ENCODE data around the gene PRTN3.

The PRTN3 gene

DNA sequence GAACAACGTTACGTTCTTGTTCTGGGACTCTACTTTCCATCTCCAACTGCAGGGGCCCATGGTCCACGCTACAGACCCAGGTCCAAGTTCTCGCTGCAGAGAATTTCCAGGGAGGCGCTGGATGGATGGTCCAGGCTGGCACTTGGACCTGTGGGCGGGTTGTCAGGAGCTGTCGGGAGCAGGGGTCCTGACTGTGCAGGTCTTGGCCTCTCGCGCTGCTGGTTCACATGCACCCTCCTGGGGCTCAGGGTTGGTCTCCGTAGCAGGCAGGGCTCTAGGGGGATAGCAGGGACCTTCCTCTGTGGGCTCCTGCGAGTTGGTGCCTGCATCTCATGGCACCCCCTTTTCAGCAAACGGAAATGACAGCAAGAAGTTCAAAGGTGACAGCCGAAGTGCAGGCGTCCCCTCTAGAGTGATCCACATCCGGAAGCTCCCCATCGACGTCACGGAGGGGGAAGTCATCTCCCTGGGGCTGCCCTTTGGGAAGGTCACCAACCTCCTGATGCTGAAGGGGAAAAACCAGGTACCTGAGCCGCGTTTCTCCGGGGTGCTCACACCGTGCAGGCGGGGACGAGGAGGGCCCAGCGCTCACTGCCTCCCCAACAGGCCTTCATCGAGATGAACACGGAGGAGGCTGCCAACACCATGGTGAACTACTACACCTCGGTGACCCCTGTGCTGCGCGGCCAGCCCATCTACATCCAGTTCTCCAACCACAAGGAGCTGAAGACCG is 36.9 kb upstream of the PRTN3 start:
- no peak for DNase-seq

DNA sequence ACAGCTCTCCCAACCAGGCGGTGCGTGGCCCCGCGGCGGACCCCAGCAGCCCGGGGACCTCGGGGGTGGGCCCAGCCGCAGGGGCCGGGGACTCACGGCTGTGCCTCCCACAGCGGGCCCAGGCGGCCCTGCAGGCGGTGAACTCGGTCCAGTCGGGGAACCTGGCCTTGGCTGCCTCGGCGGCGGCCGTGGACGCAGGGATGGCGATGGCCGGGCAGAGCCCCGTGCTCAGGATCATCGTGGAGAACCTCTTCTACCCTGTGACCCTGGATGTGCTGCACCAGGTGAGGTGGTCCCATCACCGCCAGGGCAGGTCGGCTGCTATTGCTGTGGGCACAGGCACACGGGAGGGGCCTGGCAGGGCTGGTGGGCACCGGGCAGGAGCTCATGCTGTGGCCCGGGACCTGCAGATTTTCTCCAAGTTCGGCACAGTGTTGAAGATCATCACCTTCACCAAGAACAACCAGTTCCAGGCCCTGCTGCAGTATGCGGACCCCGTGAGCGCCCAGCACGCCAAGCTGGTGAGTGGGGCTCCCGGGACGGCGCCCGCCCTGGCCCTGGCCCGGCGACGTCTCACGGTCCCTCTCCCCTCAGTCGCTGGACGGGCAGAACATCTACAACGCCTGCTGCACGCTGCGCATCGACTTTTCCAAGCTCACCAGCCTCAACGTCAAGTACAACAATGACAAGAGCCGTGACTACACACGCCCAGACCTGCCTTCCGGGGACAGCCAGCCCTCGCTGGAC is 36.2 kb upstream of the PRTN3 start:
- DNase-seq = no peak

DNA sequence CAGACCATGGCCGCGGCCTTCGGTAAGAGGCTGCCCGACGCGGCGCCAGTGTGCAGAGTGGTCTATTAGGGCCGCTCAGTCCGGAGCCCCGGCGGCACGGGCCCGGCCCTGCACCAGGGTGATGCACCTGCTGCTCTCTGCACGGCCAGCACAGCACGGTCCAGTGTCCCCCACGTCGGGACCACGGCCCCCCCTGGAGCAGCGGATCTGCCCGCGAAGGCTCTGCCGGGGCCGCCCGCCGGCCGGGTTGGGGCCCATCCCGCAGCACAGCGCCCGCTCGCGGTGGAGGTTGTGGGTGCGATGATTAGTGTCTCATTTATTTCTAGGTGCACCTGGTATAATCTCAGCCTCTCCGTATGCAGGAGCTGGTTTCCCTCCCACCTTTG is 35.6 kb upstream of the PRTN3 start:
- no peak for DNase-seq

DNA sequence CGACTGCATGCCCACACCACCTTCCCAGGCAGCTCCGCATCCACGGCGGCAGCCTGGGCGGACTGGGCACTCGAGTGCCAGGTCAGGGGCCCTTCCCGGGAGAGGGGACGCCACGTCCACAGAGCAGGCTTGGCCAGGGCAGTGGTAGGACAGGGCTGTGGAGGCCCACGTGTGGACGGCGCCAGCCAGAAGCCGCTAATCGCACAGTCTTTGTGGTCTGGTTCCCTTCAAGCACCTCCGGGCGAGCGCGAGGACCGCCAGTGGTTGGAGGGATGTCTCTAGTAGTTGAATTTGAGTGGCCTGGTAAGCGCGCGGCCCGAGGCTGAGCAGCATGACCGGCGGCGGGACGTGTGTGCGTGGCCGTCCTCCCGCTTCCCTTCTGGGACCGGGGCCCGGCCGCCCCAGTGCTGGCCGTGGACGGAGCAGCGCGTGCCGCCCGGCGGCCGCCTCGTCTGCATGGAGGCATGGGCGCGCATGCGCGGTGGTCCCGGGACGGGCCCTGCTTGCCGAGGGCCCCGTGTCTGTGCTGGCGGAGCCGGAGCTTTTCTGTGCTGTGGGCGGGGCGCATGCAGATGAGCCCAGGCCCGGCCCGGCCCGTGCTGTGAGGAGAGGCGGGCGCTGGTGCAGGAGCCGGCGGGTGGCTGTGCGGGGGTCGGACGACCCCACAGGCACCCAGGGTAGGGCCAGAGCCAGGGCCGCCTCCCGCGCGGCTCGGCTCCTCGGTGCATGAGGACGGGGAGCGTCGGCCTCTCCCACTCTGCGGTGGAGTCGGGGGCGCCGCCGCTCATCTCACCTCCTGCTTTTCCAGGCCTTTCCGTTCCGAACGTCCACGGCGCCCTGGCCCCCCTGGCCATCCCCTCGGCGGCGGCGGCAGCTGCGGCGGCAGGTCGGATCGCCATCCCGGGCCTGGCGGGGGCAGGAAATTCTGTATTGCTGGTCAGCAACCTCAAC is 34.9 kb upstream of the PRTN3 start:
- DNase-seq = no peak

DNA sequence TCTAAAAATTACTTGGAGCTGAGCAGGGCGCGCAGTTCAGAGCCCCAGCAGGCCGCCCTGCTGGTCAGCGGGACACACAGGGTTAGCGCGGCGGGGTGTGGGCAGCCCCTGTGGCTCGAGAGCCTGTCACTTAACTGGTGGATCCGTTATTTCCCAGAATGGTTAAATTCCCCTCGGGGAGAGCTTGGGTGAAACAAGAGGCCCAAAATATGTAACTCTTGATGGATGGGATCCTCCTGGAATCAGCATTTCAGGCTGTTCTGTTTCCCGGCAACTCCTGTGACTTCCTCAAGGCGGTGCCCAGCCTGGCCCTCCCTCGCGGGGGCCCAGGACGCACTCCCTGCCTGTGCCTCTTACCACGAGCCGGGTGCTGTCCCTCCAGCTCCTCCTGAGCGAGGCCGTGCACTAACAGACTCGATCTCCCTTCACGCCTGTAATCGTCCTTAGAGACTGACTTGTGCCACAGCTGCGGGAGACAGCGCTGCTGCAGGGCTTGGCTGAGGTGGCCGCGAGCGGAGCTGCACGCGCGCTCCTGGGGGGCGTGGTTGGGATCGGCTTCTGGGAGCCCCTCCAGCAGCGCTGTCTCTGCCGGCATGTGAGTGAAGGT is 33.9 kb upstream of the PRTN3 start:
- DNase-seq = no peak

DNA sequence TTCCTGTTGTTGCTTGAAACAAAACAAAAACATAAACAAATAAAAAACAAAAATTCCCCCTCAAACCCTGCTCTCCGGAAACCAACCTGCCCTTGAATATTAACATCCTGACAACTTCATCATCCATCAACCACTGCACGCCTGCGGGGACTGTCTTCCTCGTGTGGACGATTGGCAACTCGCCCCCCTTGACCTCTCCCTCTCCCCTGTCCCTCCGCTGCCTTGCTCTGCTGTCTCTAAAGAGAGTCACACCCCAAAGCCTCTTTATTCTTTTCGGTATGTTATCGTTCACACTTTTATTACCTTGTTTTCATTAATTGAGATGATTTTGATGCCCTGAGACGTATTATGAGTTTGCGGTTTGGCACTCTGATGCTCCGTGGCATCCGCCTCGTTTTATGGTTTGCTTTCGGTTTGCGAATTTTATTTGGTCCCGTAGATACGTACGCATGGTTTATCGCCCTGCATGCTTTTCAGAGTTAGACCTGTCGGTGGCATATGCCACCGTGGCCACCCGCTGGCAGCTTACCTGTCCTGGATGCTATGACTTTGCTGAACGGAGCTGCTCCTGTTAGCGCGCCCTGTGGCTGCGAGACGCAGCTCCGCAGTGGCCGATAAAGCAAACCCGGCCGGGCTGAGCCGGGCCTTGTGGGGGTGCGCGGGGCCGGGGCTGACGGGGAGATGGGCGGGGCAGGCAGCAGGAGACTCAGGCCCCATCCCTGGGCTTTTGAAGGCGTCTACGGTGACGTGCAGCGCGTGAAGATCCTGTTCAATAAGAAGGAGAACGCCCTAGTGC is 33.0 kb upstream of the PRTN3 start:
- DNase-seq = no peak

DNA sequence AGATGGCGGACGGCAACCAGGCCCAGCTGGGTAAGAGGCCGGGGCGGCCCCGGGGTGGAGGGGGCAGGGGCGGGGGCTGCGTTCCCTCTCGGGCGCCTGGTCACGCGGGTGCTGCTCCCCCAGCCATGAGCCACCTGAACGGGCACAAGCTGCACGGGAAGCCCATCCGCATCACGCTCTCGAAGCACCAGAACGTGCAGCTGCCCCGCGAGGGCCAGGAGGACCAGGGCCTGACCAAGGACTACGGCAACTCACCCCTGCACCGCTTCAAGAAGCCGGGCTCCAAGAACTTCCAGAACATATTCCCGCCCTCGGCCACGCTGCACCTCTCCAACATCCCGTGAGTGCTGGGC is 32.4 kb upstream of the PRTN3 start:
- DNase-seq = no peak

DNA sequence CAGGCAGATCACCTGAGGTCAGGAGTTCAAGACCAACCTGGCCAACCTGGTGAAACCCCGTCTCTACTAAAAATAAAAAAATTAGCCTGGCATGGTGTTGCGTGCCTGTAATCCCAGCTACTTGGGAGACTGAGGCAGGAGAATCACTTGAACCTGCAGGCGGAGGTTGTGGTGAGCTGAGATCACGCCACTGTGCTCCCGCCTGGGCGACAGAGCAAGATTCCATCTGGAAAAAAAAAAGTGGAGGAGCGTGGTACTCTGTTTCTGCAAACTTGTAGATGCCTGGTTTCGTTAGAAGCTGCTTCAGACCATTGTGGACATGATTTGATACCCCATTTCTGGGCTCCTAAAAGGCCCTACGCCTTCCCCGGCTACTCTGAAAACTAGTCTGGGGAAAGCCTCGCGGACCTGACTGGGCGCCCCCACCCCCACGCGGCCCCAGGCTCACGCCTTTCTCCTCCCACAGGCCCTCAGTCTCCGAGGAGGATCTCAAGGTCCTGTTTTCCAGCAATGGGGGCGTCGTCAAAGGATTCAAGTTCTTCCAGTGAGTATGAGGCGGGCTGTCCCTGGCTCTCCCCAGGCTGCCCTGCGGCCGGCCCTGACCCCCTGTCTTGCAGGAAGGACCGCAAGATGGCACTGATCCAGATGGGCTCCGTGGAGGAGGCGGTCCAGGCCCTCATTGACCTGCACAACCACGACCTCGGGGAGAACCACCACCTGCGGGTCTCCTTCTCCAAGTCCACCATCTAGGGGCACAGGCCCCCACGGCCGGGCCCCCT is 30.5 kb upstream of the PRTN3 start:
- DNase-seq = no peak

DNA sequence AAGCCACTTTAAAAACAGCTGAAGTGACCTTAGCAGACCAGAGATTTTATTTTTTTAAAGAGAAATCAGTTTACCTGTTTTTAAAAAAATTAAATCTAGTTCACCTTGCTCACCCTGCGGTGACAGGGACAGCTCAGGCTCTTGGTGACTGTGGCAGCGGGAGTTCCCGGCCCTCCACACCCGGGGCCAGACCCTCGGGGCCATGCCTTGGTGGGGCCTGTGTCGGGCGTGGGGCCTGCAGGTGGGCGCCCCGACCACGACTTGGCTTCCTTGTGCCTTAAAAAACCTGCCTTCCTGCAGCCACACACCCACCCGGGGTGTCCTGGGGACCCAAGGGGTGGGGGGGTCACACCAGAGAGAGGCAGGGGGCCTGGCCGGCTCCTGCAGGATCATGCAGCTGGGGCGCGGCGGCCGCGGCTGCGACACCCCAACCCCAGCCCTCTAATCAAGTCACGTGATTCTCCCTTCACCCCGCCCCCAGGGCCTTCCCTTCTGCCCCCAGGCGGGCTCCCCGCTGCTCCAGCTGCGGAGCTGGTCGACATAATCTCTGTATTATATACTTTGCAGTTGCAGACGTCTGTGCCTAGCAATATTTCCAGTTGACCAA is 29.8 kb upstream of the PRTN3 start:
- no peak for DNase-seq

DNA sequence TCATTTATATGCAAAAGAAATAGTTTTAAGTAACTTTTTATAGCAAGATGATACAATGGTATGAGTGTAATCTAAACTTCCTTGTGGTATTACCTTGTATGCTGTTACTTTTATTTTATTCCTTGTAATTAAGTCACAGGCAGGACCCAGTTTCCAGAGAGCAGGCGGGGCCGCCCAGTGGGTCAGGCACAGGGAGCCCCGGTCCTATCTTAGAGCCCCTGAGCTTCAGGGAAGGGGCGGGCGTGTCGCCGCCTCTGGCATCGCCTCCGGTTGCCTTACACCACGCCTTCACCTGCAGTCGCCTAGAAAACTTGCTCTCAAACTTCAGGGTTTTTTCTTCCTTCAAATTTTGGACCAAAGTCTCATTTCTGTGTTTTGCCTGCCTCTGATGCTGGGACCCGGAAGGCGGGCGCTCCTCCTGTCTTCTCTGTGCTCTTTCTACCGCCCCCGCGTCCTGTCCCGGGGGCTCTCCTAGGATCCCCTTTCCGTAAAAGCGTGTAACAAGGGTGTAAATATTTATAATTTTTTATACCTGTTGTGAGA is 29.2 kb upstream of the PRTN3 start:
- DNase-seq = no peak

DNA sequence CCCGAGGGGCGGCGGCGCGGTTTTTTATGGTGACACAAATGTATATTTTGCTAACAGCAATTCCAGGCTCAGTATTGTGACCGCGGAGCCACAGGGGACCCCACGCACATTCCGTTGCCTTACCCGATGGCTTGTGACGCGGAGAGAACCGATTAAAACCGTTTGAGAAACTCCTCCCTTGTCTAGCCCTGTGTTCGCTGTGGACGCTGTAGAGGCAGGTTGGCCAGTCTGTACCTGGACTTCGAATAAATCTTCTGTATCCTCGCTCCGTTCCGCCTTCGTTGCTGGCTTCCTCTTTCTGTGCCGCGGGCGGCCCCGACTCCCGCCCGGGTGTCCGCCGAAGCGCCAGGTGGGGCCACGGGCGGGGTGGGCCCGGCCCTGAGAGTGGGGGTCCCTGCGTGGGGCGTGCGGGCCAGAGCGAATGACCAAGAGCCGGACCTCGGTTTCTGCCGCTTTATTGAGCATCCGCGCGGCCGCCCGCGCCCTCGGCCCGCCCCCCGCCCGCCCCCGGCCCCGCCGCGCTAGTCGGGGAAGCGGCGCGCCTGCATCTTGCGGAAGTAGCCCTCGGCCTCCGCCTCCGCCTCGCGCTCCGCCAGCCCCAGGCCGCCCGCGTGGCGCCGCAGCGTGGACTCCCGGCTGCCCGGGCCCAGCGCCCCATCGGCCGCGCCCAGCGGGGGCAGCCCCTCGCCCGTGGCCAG is 28.6 kb upstream of the PRTN3 start:
- no peak for DNase-seq

DNA sequence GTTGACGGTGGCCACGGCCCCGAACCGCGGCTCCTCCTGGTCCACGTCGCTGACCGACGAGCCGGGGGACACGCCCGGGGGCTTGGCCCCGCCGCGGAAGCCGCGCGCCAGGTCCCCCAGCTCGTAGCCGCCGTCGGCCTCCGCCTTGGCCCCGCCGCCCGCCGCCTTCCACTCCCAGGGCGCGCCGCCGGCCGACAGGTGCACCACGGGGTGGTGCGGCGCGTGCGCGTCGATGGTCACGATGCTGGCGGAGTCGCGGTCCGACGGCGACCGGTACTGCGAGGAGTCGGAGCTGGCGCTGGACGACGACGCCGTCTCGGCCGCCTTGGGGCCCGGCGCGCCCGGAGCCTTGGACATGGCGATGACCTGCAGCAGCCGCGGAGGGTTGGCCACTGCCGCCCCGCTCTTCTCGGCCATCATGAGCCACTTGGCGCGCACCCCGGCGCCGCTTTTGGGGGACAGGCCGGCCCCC is 28.0 kb upstream of the PRTN3 start:
- DNase-seq = no peak

DNA sequence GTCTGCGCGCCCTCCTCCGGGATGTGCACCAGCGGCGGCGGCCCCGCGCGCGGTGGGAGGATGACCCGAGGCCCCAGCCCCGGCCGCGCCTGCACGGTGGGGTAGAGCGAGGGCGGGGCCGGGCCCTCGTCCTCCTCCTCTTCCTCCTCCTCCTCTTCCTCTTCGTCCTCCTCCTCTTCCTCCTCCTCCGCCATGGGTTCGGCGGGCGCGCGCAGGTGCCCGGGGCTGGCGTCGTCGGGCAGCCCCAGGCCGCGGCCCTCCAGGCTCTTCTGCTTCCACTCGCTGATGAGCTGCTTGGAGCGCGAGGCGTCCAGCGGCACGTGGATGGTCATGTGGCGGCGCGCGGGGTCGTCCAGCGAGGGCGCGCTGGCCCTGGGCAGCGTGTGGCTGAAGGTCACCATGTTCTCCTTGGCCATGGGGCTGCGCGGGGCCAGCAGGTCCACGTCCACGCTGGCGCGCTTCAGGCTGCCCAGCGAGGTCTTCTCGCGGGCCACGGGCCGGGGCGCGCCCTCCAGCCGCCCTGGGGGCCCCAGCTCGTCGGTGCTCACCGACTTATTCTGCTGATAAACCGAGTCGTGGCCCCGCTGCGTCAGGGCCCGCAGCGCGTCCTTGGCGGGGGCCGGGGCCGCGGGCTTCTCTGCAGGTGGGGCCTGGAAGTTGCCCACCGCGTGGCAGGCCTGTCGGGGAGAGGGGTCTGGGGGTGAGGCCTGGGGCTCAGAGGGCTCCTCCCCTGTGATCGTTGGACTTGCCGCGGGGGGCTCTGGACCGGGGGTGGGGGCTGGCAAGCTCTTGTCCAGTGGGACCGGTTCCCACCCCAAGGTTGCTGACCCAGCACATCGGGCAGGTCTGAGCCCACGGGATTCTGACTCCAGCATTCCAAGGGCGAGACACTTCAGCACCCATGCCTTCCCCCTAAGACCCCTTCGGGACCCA is 27.3 kb upstream of the PRTN3 start:
- no peak for DNase-seq

DNA sequence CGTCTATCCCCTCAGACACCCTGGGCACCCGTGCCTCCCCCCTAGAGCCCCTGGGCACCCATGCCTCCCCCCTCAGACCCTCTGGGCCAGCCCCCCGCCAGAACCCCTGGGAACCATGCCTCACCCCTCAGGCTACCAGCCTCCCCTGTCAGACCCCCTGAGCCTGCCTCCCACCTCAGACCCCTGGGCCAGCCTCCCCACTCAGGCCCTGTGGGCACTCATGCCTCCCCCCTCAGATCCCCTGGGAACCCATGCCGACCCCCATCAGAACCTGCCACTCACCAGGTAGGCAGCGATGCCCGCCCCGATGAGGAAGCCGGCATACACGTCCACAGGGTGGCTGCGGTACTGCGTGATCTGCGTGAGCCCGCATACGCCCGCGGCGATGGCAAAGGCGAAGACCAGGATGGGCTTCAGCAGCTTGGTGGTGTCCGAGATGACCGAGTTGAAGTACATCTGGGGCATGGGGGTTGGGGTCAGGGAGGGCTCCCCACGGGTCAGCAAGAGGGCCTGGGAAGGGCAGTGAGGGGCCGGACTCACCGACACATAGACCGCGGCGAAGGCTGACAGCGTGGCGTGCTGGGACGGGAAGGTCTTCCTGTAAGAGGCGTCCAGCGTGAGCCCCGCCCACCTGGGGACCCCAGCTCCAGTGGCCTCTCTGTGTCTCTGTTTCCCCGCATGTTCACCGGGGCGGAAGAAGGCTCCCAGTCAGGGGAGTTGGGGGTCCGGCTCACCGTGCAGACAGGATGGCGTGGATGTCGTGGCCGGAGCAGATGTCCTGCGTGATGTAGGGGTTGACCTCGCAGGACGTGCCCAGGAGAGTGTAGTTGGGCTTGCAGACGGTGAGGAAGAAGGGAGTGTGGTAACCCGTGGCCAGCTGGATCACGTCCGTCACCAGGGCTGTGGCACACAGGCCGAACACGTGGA is 26.4 kb upstream of the PRTN3 start:
- DNase-seq = no peak

DNA sequence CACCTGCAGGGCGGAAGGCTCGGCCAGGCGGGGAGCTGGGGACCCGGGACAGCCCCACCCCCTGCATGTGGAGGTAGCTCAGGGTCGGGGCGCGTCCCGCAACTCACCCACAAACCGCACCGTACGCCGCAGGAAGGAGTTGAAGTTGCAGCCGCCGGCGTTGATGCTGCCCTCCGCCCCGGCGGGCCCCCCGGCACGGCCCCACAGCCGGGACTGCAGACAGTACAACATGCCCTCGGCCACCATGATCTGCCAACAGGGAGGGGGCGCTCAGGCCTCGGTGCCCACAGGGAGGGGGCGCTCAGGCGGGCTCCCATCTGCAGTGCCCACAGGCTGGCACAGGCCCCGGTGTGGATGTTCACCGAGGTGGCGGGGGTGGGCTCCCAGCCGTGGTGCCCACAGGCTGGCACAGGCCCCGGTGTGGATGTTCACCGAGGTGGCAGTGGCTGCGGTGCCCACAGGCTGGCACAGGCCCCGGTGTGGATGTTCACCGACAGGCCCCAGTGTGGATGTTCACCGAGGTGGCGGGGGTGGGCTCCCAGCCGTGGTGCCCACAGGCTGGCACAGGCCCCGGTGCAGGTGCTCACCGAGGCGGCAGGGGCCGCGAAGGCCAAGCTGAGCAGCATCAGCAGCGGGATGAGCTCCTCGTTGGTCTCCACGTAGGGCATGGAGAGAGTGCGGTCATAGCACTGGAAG is 25.6 kb upstream of the PRTN3 start:
- DNase-seq = no peak

DNA sequence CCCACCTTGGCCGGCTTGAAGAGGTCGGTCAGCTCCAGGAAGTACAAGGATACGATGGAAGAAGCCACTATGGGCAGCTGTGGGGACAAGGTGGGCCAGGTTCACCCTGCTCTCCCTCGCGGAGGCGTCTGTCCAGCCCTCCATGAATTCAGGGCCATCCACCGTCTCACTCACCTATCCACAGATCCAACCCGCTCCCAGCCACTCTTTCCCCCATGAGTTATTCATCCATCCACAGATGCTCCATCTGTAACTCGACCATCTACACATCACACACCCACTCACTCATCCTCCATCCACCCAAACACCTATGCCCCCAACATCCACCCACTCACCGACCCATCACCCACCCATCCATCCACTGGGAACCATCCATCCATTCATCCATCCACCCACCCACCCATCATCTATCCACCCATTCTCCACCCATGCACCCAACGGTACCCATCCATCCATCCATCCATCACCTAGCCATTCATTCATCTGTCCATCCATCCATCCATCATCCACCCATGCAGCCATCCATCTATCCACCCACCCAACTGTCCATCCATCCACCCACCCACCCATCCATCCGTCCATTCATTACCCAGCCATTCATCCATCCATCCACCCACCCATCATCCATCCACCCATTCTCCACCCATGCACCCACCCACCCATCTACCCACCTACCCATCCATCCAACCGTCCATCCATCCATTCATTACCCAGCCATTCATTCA is 24.9 kb upstream of the PRTN3 start:
- no peak for DNase-seq
